Upper lobe of left lung (tissue), 6 donors: Measurements from ENCODE around the gene NPFFR1. TPM values are rescaled to one million over a fixed set of nuclear protein-coding genes. Genes with fewer than 3 reads are reported as not detected.
"Not testable (repeated sequence)": the region's sequence is repeated elsewhere in the genome, so short reads cannot be mapped to it uniquely, and the experiment has no call there.

ENCODE experiments used
- ATAC-seq, 2 donors: fragments of 200-7000 bp; cut with Tn5 transposase; one replicate each; pipeline ENCODE4 v1.9.1; 2022; ENCODE audit warnings: mild to moderate bottlenecking in 2 of 2, moderate library complexity in 2 of 2; ENCODE audit not compliant: low FRiP score in 2 of 2
- DNase-seq, 2 donors: peaks; one replicate each; pipeline ENCODE4 v3.0.0-alpha.2; 2019 to 2020
- H3K27ac ChIP-seq, 4 donors: fragments of 200-600 bp; sonication (generic); one replicate each; pipeline ENCODE4 v1.5.1; 2016 to 2019
- H3K27me3 ChIP-seq, 4 donors: fragments of 200-600 bp; sonication (generic); one replicate each; pipeline ENCODE4 v1.5.1; 2017 to 2019
- H3K36me3 ChIP-seq, 4 donors: fragments of 200-600 bp; sonication (generic); one replicate each; pipeline ENCODE4 v1.5.1; 2016 to 2019
- H3K4me1 ChIP-seq, 4 donors: fragments of 200-600 bp; sonication (generic); one replicate each; pipeline ENCODE4 v1.5.1; 2018 to 2019
- H3K4me3 ChIP-seq, 4 donors: fragments of 200-600 bp; sonication (generic); one replicate each; pipeline ENCODE4 v1.5.1; 2017 to 2019; ENCODE audit warnings: mild to moderate bottlenecking in 2 of 4, moderate library complexity in 1 of 4
- H3K9me3 ChIP-seq, 4 donors: fragments of 200-600 bp; sonication (generic); one replicate each; pipeline ENCODE4 v1.5.1; 2018 to 2019
- CTCF ChIP-seq, 6 experiments: fragments of 450-650 bp in 4 of 6; fragments of 200-600 bp in 2 of 6; sonication (generic) in 2 of 6; IDR thresholded peaks; one replicate each; pipeline ENCODE4 v1.5.1; 2016 to 2019; ENCODE audit warnings: antibody characterized with exemption in 6 of 6
- EP300 ChIP-seq, 4 donors: sonication (generic); formaldehyde crosslinking; IDR thresholded peaks; one replicate each; pipeline ENCODE4 v1.5.1; 2017; ENCODE audit warnings: antibody characterized with exemption in 4 of 4, control low read depth in 2 of 4
- POLR2A ChIP-seq, 4 donors: fragments of 450-650 bp; IDR thresholded peaks; one replicate each; pipeline ENCODE4 v1.5.1; 2016 to 2017; ENCODE audit warnings: antibody characterized with exemption in 4 of 4, mild to moderate bottlenecking in 2 of 4
- POLR2AphosphoS5 ChIP-seq, 2 donors: sonication (generic); formaldehyde crosslinking; IDR thresholded peaks; one replicate each; pipeline ENCODE4 v1.5.1; 2017; ENCODE audit warnings: antibody characterized with exemption in 2 of 2
- WGBS, 2 donors: methylation state at CpG; one replicate each; pipeline ENCODE4 v1.1.5; 2017 to 2018; 5-methylcytosine and 5-hydroxymethylcytosine counted together
- total RNA-seq, 6 donors: library from RNA; depleted of rRNA in 4 of 6; stranded (reverse); fragments of >200 nt in 4 of 6; gene quantifications; one replicate each; pipeline versions ENCODE4 v1.1.0 to v1.2.1, GENCODE V29; 2016 to 2021
- donor health status: DM: no; HTN: no; CAD: no; lungs with moderate emphysema.
- donor health status: DM: no; HTN: yes; CAD: no; lungs with severe emphysema.

NPFFR1 gene
- total RNA-seq, 6 donors from 2014 or later, result 0.15 to 1.0 (median 0.29) TPM

DNA sequence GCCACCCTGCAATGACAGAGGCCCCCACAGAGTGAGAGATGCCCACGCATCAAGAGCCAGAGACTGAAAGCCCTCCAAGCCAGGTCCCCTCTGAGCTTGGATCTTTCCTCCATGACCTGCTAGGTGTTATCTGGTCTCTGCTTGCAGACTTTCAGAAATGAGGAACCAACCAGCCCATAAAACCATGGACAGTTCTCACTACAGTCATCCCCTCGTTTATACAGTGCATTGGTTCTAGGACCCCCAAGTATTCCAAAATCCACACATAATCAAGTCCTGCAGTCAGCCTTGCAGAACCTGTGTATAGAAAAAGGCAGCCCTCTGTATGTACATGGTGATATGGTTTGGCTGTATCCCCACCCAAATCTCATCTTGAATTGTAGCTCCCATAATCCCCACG lies 23.1 kb downstream of the NPFFR1 start:
- WGBS, 2 donors, result 85 to 96% methylated on average over 2 to 3 of the region's 3 CpGs
- H3K4me3 ChIP-seq, result no peak overlapping the region
- peaks cover 0 to 3% (median 2%) of the 10 kb centered on the region in 4 donors for H3K27me3 ChIP-seq
- H3K36me3 ChIP-seq, result no peaks in the 10 kb centered on the region
- no peak for ATAC-seq
- DNase-seq, result no peak
- no peak for TF ChIP-seq POLR2AphosphoS5 (IDR thresholded peaks at IDR 0.05)
- no peak for TF ChIP-seq EP300 (IDR thresholded peaks at IDR 0.05)
- no peak for TF ChIP-seq CTCF (IDR thresholded peaks at IDR 0.05)
- no peak for TF ChIP-seq POLR2A (IDR thresholded peaks at IDR 0.05)
- H3K27ac ChIP-seq, result no peak overlapping the region
- peaks cover 0 to 10% (median 1%) of the 10 kb centered on the region in 4 donors for H3K9me3 ChIP-seq
- H3K4me1 ChIP-seq, result peaks cover 0 to 6% (median 3%) of the 10 kb centered on the region in 4 donors

GRCh38 chr10:70260259-70260658 lies 23.5 kb downstream of the NPFFR1 start:
- TF ChIP-seq EP300 (IDR thresholded peaks at IDR 0.05), result no peak
- no peak for TF ChIP-seq POLR2A (IDR thresholded peaks at IDR 0.05)
- no peak for TF ChIP-seq POLR2AphosphoS5 (IDR thresholded peaks at IDR 0.05)
- TF ChIP-seq CTCF (IDR thresholded peaks at IDR 0.05), result no peak
- 50 to 94% methylated on average over 1 of the region's 1 CpG for WGBS, 2 donors
- no peak for ATAC-seq

GRCh38 chr10:70258216-70258615 lies 25.6 kb downstream of the NPFFR1 start:
- WGBS, 2 donors, result 82 to 84% methylated on average over 1 of the region's 1 CpG
- H3K4me3 ChIP-seq, result no peak overlapping the region

More at GRCh38 chr10:70260259-70260658, 23.5 kb downstream of the NPFFR1 start:
- no peak overlapping the region for H3K27ac ChIP-seq
- H3K27me3 ChIP-seq, result peaks cover 0 to 7% (median 6%) of the 10 kb centered on the region in 4 donors
- no peak for DNase-seq
- H3K4me3 ChIP-seq, result no peak overlapping the region
- no peaks in the 10 kb centered on the region for H3K36me3 ChIP-seq
- peaks cover 0 to 10% (median 1%) of the 10 kb centered on the region in 4 donors for H3K9me3 ChIP-seq
- peaks cover 2 to 11% (median 8%) of the 10 kb centered on the region in 4 donors for H3K4me1 ChIP-seq

DNA sequence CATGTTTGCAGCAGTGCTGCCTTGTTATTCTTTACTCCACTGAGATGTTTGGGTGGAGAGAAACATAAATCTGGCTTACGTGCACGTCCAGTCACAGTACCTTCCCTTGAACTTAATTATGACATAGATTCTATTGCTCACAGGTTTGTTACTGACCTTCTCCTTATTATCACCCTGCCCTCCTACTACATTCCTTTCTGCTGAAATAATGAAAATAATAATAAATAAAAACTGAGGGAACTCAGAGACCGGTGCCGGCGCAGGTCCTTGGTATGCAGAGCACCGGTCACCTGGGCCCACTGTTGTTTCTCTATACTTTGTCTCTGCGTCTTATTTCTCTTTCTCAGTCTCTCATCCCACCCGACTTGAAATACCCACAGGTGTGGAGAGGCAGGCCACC lies 26.0 kb downstream of the NPFFR1 start:
- peaks cover 4 to 19% (median 13%) of the 10 kb centered on the region in 4 donors for H3K4me1 ChIP-seq
- not testable (repeated sequence) for H3K4me3 ChIP-seq, H3K27ac ChIP-seq, H3K9me3 ChIP-seq, H3K36me3 ChIP-seq, ATAC-seq, DNase-seq
- 84 to 88% methylated on average over 8 of the region's 8 CpGs for WGBS, 2 donors
- H3K27me3 ChIP-seq, result peaks cover 0 to 13% (median 11%) of the 10 kb centered on the region in 4 donors

More at GRCh38 chr10:70258216-70258615, 25.6 kb downstream of the NPFFR1 start:
- no peak overlapping the region for H3K27ac ChIP-seq
- peaks cover 4 to 19% (median 13%) of the 10 kb centered on the region in 4 donors for H3K4me1 ChIP-seq
- DNase-seq (no peak), ATAC-seq (no peak)
- TF ChIP-seq POLR2AphosphoS5 (IDR thresholded peaks at IDR 0.05), result no peak
- TF ChIP-seq EP300 (IDR thresholded peaks at IDR 0.05), result no peak
- TF ChIP-seq POLR2A (IDR thresholded peaks at IDR 0.05), result no peak
- TF ChIP-seq CTCF (IDR thresholded peaks at IDR 0.05), result no peak
- peaks cover 0 to 10% (median 1%) of the 10 kb centered on the region in 4 donors for H3K9me3 ChIP-seq
- H3K27me3 ChIP-seq, result peaks cover 0 to 13% (median 11%) of the 10 kb centered on the region in 4 donors
- H3K36me3 ChIP-seq, result no peaks in the 10 kb centered on the region

- no peak for TF ChIP-seq POLR2A (IDR thresholded peaks at IDR 0.05)
- TF ChIP-seq EP300 (IDR thresholded peaks at IDR 0.05), result no peak
- no peak for TF ChIP-seq POLR2AphosphoS5 (IDR thresholded peaks at IDR 0.05)
- TF ChIP-seq CTCF (IDR thresholded peaks at IDR 0.05), result no peak
- H3K27ac ChIP-seq, result no peak overlapping the region
- H3K4me1 ChIP-seq, result peaks cover 4 to 19% (median 13%) of the 10 kb centered on the region in 4 donors
- no peaks in the 10 kb centered on the region for H3K36me3 ChIP-seq
- 75 to 89% methylated on average over 2 of the region's 2 CpGs for WGBS, 2 donors
- H3K9me3 ChIP-seq, result peaks cover 0 to 8% (median 1%) of the 10 kb centered on the region in 4 donors
- H3K27me3 ChIP-seq, result peaks cover 0 to 13% (median 11%) of the 10 kb centered on the region in 4 donors
- H3K4me3 ChIP-seq, result no peak overlapping the region
- ATAC-seq (no peak), DNase-seq (no peak)
These were observed 27.3 kb downstream of the NPFFR1 start for GRCh38 chr10:70256463-70256862.
